Left renal cortex interstitium (tissue), 4 donors: Measurements from ENCODE around the gene SUCLA2. TPM values are rescaled to one million over a fixed set of nuclear protein-coding genes. Genes with fewer than 3 reads are reported as not detected.

Source experiments
- DNase-seq, 4 donors: peaks; one replicate each; pipeline ENCODE4 v3.0.0-alpha.2; 2013; ENCODE audit warnings: low read depth in 4 of 4, low spot score in 2 of 4, missing footprints in 1 of 4
- polyA plus RNA-seq, 4 donors: library from polyadenylated mRNA; unstranded; fragments of 120-200 nt; gene quantifications; one replicate each; pipeline ENCODE4 v1.2.1, GENCODE V29; 2013; ENCODE audit not compliant: insufficient read length in 4 of 4

SUCLA2 gene
- polyA plus RNA-seq, 4 donors = 79.5 to 112 (median 91.6) TPM

GRCh38 chr13:47904891-47905290 is 96.2 kb downstream of the SUCLA2 start:
- no peak for DNase-seq

DNA sequence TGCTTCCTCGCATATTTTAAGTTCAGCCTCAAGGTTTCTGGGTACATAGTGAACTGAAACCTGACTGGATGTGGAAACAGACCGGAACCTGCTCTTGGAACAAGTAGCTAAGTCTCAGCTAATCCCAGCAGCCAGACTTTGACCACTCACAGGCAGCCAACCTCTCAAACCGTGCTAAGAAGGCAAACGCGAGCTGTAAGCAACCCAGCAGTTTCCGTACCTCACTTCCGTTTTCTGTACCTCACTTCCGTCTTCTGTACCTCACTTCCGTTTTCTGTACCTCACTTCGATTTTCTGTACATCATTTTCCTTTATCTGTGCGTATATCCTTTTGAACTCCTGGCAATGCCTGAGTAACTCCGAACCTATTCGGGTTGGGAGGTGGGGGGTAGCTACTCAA is 96.8 kb downstream of the SUCLA2 start:
- no peak for DNase-seq

DNA sequence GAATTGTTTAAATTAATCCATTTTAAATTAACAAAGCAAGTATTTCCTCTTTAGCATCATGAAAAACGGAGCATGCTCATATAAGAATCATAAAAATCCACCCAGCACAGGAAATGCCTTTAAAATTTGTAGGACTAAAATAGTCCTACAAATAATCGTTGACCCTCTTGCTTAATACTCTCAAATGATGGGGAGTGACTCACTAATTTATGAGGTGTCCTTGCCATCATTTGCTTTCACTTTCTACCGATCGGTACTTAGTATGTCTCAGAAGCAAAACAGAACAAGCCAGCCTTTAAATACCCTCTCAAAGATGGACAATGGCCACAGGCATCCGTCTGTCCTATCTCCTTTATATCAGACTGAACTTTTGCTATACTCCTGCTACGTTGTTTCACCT is 97.2 kb downstream of the SUCLA2 start:
- no peak for DNase-seq

GRCh38 chr13:47901441-47901840 is 99.6 kb downstream of the SUCLA2 start:
- DNase-seq = no peak

DNA sequence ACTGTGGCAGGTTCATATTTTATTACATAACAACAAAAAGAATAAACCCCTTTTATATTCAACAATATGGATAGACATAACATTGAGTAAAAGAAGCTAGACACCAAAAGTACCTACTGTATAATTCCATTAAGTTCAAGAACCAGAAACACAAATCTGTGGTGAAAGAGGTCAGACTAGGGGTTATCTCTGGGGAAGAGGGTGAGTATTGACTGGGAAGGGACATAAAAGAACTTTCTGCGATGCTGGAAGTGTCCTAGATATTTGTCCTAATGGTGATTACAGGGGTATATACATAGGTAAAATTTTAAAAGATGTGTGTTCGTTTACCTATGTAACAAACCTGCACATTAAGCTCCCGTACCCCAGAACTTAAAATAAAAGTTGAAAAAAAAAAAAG is 103.0 kb downstream of the SUCLA2 start:
- DNase-seq = no peak

DNA sequence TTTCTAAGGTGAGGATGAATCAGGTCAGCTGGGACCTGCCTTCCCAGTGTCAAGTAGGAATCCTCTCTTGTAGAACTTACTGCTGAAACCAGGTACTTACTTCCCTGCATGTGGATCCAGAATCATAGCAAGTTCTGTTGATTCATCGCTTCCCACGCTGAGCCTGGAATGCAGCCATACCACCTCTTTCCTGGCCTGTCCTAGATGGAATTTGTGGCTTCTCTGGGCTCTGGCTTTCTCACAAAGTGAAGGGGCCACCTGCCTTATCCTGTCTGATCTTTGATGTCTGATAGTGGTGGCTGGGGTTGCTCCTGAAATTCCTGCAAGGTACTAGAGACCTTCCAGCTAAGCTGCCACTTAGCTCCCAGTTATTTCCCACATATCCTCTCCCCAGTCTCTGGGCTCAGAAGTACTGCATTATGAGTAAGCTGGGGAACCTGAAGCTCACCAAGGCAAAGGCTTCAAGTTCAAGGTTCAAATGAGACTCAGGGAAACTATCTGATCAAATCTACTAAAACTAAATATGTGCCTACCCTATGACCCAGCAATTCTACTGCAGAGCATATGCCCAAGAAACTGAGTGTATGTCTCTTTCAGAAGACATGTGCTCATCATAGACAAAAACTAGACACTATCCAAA is 103.5 kb downstream of the SUCLA2 start:
- DNase-seq = no peak

DNA sequence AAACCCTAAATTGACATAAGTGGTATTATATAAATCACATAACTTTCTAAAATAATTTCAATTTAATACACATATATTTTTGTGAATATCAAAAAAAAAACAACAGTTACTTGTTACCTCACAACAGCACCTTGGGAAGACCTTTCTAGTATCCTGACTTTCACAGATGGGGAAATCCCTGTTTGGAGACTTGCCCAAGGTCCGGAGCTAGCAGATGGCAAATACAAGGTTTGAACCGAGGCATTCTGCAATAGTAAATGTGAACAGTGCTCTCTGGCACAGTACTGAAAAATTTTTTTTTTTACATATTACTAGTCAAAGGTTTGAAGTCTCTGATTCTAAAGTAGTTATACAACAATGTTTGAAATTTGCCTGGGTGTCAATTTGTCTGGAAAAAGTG is 104.5 kb downstream of the SUCLA2 start:
- DNase-seq = no peak

- no peak for DNase-seq
Measured at GRCh38 chr13:47896111-47896510, 105.0 kb downstream of the SUCLA2 start.

DNA sequence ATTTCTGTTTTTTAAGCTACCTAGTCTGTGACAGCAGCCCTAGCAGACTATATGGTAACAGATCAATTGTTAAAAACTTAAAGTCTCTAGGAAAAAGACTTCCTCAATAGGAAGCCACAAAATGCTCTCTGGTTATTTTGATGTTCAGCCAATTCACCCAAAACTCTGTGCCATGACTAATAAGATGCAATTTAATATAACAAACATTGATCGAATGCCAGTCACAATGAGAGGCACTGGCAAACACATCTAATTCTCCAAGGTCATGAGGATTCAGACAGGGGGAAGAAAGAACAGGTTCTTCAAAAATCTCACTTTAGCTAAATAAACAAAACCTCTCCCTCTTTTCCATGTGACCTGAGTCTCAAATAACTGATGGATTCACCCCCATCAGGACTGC is 107.5 kb downstream of the SUCLA2 start:
- DNase-seq = no peak

Other genes with a start within 250 kb of the SUCLA2 start
- gene NUDT15, start 36.5 kb upstream of the SUCLA2 start, polyA plus RNA-seq = 10 to 100 TPM; 23.7 to 27.9 (median 26.0) TPM
- gene MED4, start 93.8 kb upstream of the SUCLA2 start, polyA plus RNA-seq = 100 to 1,000 TPM in 1 of 4 donors, 10 to 100 TPM in 3; 79.8 to 106 (median 86.0) TPM
- gene ITM2B, start 231.9 kb upstream of the SUCLA2 start, polyA plus RNA-seq = 1,000 to 10,000 TPM; 1,265 to 1,775 (median 1,416) TPM